Germinal center (tissue), 1 donor: ENCODE results near the gene RPAP3.

Experiments used
- DNase-seq: peaks from one replicate; pipeline ENCODE4 v3.0.0; 2012; ENCODE audit warnings: mixed read lengths, low spot score

The RPAP3 gene, protein sequence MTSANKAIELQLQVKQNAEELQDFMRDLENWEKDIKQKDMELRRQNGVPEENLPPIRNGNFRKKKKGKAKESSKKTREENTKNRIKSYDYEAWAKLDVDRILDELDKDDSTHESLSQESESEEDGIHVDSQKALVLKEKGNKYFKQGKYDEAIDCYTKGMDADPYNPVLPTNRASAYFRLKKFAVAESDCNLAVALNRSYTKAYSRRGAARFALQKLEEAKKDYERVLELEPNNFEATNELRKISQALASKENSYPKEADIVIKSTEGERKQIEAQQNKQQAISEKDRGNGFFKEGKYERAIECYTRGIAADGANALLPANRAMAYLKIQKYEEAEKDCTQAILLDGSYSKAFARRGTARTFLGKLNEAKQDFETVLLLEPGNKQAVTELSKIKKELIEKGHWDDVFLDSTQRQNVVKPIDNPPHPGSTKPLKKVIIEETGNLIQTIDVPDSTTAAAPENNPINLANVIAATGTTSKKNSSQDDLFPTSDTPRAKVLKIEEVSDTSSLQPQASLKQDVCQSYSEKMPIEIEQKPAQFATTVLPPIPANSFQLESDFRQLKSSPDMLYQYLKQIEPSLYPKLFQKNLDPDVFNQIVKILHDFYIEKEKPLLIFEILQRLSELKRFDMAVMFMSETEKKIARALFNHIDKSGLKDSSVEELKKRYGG

DNA sequence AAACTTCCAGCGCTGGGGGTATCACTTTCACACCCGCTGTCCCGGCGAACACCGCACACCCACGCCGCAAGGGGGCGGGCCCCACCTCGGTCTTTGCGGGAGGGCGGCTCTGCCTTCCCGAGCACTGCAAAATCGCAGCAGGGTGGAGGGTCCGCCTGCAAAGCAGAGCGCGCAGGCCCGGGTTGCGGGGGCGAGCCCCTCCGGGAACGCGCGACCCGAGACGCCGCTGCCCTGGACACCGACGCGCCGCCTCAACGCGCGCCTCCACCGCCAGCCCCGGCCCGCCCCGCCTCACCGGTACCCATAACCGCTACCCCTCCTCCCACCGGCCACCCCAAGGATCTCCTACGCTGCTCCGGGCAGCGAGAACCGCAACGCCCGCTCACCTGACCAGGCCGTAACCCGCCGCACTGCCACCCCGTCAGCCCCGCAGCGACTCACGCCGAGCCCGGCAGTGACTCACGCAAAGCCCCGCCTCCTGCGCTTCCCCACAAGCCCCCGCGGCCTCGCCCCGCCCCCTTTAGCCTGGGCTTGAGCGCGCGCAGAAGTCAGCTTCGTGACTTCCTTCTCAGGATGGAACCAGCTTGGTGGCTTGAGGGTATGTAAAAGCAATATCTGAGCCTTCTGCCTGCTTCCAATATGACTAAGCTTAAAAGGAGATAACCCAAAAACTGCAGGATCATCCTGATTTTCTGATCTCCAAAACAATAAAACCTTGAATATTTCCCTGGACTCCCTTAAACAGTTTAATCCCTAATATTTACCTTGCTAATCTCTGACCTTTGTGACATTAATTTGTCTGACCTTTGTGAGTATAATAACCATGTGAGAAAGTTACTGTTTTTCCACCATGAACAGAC lies at the start of gene RPAP3:
RPAP3 (minus strand) TSS at position 465 of the 860 bp plus-strand sequence. CDS start 3,190 bp downstream, outside the sequence.
- DNase-seq: peak; percentile 91

DNA sequence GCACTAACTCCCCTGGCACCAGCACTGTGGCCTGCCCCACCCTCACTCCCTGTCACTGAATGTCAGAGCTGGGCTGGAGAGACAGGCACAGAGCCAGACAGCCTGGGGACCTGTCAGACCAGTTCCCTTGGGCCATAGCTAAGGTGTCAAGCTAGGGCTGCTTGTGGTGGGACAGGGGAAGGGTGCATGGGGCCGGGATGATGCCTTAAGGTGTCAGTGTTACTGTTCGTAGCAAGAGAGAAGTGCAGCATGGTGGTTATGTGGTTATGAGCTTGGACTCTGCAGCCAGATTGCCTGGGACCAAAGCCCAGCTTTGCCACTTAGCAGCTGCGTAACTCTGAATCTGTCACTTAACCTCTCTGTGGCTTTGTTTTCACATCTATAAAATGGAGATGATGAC lies 49.1 kb upstream of the RPAP3 start:
- DNase-seq: no peak

DNA sequence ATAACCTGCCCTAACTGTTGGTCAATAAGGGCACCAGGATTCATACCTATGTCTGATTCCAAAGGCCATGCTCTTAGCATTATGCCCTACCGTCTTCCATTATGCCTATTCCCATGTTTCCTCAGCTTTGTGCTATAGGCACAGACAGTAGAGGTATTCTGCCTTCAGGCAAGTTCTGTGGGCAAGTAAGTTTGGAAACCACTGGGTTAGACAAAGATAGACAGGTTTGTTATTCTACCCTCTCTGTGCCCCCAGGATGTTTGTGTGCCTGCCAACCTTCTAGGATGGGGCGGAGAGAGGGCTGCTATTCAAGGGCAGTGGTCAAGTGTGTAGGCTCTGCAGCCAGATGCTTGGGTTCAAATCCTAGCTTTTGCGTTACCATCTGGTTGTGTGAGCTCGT lies 48.3 kb upstream of the RPAP3 start:
- no peak for DNase-seq

DNA sequence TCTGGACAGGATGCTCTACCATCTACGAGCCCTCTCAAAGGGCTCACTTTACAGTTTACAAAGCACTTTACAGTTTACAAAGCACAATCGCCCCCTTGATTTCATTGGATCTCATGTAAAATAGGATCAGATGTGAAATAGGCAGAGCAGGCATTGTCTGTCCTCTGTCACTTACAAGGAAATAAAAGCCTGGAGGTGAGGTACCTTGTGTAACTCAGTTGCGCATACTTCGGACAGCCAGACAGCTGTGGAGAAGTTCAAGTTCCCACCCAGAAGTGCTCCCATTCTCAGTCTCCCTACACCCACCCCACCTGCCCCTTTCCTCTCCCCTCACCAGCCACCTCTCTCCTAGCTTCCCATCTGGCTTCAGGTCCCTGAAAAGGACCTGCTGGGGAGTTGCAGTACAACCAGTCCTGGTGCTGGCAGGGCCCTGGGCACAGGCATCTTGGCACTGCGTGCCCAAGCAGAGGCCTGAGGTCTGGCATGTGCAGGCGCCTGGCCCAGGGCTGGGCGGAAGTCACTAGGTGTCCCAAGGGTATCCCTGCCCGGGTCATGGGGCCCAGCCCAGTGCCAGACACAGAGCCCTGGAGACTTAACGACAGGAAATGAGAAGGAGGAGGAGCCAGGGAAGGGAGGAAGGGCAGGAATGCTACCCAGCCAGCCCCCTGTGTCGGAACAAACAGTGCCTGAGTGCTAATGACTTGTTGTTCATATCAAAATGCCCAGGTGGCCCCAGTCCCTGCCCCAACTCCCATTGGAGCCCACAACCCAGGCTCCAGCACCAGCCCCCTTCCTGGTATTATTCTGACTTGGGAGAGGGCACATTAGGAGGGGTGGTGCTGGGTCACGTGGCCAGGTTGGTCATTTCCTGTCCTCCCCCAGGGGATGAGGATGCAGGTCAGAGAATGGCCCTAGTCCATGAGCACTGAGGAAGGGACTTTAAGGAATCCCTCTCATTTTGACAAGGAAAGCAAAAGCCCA lies 47.5 kb upstream of the RPAP3 start:
- DNase-seq: no peak

DNA sequence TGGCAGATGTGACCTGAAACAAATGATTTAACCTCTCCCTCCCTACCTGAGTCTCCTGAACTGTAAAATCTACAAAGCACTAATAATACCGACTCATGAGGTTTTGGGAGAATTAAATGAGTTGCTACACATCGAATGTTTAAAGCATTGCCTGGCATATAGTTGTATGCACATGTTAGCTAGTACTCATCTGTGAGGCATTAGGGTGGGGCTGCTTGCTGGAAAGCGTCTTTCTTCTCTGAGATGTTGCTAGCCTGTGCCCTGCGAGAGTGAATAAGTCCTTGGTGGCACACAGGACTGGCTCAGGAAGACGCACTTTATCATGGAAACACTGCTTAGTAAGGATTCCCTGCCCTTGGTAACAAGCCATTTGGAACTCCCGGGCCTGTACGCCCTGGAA lies 46.7 kb upstream of the RPAP3 start:
- DNase-seq: no peak

DNA sequence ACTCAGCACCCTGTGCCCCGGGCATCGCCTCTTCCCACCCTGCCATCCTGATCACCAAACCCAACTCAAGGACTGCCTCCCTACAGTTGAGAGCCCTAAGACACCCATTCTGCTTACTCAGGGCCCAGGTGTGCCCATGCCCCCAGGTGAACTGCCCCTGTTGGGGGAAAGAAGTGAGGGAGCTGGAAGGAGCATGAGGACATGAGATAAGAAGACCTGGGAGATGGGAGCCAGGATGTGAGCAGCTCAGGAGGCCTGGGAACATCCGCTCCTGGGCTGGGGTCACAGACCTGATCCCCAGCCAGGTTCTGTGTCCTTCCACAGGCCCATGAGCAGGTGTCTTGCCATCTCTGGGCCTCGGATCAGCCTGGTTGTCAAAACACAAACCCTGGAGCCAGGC lies 46.3 kb upstream of the RPAP3 start:
- no peak for DNase-seq

DNA sequence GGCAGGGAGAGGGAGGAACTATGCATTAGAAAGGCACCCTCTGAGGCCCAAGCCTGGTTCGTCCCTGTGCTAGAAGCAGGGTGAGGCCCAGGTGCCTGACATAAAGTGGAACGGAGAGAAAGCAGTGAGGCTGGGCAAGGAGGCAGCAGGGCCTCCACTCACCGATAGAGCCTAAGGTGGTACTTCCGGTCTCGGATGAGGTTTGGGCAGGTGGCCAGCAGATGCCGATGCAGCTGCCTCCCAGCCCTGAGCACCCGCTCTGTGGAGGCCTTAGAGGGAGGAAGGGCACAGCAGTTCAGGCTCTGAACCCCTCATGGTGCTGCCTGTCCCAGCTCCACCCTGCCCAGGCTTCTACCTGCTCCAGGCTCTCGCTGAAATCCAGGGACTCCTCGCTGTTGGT lies 45.7 kb upstream of the RPAP3 start:
- DNase-seq: no peak

DNA sequence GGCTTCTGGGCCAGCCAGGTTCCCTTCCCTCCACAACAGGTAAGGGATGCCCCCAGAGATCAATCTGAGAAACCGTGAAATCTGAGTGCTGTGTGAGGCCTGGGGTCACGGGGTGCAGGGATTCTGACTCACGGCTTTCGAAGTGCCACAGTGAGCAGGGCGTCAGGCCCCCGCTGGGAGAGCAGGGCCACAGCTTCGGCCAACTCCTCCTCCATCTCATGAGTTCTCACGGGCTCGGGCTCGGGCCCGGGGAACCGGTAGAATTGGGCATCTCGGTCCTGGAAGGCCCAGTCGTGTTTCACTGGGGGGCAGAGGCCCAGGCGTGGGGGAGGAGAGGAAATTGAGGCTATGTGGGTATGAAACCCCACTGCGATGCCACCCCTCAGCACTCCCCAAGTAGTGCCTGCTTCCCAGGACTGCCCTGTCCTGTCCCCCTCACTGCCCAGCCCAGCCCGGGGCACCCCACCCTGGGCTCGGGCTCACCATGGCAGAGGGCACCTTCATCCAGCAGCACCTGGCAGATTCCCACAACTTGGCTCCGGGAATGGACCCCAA lies 45.2 kb upstream of the RPAP3 start:
- DNase-seq: no peak

DNA sequence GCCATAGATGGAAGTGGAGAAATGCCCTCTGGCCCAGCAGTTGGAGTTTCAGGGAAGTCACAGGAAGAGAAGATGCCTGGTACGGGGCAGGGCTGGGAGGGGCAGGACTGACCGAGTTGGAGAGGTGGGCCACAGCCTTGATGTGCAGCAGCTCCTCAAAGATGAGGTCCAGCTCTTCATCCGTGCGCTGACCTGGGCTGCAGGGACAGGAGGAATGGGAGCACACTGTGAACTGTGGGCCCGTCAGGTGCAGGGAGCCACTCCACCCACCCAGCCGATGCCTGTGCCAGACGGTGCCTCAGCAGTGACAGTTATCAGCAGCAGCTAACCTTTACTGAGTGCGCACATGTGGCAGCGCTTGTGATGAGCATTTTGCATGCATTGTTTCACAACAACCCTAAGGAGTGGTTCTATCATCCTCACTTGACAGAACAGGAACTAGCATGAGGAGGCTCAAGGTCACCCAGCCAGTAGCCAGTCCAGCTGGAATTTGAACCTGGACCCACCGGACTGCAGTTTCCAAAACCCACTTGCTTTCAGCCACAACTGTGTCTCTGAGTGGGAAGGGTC lies 44.5 kb upstream of the RPAP3 start:
- DNase-seq: no peak

DNA sequence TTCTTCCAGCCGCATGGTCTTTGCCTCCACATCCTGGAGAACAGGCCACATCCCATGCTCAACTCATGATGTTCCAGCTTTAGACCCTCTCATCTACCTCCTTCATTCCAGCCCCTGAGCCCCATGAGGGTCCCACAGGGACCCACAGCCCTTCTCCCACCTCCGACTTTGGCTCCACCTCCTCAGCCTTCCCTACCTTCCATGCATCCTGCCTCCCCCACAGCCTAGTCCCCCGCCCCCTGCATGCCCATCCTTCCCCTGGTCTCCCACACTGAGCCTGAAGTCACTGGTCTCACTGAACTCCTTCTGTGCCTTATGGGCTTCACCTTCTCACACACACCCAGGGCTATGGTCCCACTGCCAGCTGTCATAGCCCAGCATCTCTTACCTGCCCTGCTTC lies 43.1 kb upstream of the RPAP3 start:
- DNase-seq: no peak

DNA sequence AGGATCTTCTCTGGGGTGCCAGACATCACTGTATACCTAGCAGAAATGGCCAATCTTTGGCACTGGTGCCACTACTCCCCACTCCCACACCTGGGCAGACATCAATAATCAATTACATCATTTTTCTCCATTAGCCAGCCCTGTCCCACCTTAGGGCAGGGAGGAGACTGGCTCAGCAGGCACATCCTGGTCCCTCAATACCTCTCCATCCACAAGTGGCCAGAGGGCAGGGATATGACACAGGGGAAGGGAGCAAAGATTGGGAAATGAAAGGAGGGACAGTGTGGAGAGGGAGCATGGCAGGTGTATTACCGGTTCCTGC lies 42.6 kb upstream of the RPAP3 start:
- no peak for DNase-seq

DNA sequence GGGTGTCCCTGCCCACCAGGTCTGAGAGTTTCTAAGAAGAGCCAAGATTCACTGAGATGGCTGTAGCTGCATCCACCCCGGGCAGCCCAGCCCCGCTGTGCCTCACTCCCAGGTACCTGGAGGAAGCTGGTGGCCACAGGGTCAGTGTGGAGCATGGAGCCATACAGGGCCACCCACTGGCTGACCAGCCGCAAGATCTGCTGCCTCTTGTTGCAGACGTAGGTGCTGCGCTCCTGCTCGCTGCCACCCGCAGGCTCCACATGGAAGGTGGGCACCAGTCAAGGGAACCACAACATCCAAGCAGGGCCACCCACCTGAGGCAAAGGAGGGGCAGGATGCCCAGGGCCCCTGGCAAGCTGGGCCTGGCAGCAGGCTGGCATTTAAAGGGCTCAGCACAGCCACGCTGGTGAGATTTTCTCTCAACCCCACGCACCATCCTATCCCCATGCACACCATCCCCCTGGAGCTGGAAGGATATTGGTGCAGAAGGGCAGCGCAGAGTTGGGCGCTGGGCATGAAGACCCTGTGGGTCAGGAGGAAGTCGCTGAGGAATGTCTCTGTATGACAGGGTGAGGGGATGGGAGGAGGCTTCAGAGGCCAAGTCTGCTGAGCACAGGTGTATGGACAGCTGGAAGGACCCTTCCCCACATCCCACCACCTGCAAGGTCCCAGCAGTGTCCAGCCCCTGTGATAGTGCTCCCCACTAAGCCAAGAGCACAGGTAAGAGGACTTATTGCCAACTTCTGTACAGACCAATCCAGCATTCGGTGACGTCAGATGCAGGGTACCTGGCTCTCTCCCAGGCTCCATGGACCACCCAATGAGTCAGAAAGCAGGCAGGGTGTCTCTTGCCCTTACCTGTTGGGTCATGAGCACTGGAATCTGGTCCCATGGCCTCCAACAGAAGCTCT lies 42.0 kb upstream of the RPAP3 start:
- DNase-seq: no peak

DNA sequence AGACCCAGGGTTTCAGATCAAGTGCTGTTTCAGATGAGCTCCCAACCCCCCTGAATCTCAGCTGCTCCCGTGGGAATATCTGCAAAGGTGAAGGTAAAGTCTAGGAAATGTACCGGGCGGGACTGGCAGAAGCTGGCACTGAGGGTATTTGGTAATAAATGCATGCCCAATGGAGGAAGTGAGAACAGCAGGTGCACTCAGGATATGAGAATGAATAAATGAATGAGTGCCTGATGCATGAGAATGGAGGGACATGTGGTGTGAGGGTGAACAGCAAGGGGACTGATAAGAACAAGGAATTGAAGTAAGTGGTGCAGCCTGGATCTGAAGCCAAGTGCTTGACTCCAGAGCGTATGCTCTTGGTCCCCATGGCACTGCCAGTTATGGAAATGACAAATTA lies 41.3 kb upstream of the RPAP3 start:
- peak; percentile 78 for DNase-seq

DNA sequence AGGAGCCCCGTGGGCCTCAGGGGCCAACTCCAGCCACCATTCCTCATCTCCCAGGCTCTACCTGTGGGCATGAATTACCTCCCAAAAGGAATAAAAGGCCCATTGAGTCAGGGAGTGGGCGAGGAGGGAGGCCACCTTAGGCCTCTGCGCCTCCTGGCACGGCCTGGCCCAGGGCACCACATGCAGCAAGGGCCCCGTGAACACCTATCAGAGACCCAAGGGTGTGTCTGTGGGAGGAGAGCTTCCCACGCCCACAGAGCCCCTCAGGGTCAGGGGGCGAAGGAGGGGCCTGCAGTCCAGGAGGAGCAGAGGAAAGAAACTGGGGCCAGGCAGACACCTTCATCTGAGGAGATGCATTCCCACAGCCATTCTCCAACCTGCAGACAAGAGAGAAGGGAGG lies 40.7 kb upstream of the RPAP3 start:
- no peak for DNase-seq

DNA sequence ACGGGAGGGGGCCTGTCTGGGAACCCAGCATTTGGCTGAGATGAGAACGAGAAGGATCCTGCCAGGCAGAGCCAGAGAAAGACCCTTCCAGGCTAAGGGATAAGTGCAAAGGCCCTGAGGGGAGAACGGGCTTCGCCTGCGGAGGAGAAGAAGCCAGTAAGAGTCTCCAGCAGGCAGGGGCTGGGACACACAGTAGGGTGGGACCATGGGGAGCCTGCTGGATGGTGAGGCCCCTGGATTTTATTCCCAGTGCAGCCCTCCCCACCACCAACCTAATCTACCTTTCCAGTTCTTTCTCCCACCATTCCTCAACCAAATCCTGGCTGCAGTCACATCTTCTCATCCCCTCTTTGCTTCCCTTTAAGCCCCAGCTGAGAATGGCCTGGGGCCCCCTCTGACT lies 40.2 kb upstream of the RPAP3 start:
- DNase-seq: no peak

DNA sequence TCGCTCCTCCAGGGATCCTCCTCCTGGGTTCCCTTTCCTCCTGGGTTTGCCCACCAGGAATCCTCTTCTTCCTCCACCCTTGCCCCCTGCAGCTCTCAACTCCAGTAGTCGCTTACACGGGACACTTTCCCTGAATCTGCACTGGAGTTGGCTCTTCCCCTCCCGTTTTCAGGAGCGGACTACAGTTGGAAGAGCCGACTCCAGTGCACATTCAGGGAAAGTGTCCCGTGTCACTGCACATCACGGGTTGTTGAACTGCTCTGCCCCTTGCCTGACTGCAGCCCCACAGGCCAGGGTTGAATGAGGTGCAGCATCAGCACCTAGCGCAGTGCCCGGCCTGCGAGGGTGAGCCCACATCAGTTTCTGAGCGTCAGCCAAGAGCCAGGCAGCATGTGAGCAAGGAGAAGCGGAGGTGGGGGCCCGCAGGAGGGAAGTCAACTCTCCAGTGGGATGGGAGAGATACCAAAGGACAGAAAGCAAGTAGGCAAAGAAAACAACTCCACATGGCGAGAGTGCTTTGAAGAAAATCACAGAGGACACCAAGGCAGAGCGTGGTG lies 39.7 kb upstream of the RPAP3 start:
- no peak for DNase-seq

DNA sequence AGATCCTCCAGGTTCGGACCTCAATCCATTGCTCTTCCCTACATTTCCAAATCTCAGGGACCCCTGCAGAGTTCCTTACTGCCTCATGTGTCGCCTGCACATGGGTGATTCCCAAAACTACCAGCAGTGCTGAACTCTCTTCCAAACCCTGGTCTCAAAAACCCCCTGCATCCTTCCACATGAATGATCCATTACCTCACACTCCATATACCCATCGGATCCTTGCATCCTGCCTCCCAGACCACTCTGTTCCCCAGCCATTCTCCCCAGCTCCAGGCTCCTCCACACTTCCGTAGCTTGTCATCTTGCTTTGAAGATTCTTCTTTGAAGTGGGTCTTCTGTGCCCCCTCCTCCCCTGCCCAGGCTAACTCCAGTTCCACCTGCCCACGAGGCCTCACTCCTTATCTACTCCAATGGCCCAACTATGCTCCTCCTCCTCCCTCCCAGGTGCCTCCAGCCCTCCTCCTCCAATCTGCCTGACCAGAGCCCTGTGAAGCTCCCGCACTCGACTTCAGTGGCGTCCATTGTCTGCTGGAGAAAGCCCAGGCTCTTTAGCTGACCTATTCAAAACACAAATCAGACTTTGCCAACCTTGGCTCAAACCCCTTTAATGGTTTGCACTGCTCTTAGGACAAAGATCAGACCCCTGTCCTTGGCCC lies 39.1 kb upstream of the RPAP3 start:
- DNase-seq: no peak

DNA sequence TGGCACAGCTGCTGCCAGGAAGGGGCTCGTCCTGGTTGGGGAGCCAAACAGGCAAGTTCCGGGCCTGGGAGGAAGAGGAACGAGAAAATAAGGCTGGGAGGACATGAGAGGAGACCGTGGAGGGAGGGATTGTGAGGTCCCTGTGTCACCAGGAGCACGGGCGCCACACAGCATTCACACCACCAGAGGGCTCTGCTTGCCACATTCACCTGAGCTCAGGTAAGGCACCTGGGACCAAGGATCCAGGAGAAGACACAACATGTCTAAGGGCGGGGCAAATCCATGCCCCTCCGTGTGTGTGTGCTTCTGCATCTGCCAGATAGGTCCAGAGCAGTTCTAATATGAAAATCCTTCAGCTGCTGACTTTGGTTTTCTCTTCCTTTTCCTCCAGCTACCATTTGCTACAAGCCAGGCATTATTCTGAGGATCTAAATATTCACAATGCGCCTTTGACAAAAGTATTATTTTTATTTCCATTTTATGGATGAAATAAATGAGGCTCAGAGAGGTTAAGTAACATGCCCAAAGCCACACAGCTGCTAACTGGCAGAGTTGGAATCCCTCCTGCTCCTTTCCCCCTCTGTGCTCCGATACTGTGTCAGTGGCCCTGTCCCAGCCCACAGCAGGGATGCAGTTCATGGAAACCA lies 38.3 kb upstream of the RPAP3 start:
- peak; percentile 62 for DNase-seq
